ENCODE data around the gene HSPG2.

DNA sequence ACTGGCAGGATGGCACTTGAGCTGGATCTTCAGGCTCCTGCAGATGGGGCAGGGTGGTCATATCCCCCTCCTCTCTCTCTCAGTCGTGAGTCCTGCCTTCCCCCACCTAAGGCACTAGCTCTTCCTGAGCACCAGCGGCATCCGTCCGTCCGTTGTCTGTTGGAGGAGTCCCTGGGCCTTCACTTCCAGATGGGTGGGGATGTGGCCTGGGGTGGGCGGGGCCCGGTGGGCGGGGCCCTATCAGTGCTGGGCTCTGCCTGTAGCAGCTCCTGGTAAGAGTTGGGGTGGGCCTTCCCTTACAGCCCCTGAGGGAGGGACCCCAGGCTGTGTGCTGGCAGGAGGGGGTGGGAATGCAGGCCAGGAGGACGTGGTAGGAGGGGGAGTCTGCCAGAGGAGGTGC, 114.8 kb downstream of the HSPG2 start:
- TF ChIP-seq, protein P1, sequence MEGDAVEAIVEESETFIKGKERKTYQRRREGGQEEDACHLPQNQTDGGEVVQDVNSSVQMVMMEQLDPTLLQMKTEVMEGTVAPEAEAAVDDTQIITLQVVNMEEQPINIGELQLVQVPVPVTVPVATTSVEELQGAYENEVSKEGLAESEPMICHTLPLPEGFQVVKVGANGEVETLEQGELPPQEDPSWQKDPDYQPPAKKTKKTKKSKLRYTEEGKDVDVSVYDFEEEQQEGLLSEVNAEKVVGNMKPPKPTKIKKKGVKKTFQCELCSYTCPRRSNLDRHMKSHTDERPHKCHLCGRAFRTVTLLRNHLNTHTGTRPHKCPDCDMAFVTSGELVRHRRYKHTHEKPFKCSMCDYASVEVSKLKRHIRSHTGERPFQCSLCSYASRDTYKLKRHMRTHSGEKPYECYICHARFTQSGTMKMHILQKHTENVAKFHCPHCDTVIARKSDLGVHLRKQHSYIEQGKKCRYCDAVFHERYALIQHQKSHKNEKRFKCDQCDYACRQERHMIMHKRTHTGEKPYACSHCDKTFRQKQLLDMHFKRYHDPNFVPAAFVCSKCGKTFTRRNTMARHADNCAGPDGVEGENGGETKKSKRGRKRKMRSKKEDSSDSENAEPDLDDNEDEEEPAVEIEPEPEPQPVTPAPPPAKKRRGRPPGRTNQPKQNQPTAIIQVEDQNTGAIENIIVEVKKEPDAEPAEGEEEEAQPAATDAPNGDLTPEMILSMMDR (IDR thresholded peaks at IDR 0.05), result no peak
- no peak for TF ChIP-seq ZFX (IDR thresholded peaks at IDR 0.05; ENCODE audit: borderline replicate concordance)

All from 22Rv1 (cell line).